GM19455 (cell line): ENCODE data around the gene LENG9.
"Not testable (repeated sequence)": the region's sequence is repeated elsewhere in the genome, so short reads cannot be mapped to it uniquely, and the experiment has no call there.

ENCODE experiments used
- ATAC-seq: cut with Tn5 transposase; IDR thresholded peaks from one replicate; pipeline ENCODE4 v1.9.1; 2021; ENCODE audit not compliant: unreplicated experiment

LENG9 gene

DNA sequence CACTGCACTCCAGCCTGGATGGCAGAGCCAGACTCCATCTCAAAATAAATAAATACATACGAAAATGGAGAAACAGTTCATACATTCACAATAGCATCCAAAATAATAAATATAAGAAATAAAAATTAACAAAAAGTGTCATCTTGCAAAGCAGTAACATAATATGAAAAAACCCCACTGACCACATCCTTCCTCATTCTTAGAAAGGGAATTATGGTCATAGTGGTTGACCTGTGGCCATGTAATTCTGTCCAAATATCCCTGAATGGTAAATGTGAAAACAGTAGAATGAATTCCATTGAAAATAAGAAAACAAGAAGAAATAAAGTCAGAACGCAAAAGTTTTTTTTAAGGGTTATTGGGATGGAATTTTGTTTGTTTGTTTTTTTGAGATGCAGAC, 16.5 kb upstream of the LENG9 start:
- no peak for ATAC-seq

DNA sequence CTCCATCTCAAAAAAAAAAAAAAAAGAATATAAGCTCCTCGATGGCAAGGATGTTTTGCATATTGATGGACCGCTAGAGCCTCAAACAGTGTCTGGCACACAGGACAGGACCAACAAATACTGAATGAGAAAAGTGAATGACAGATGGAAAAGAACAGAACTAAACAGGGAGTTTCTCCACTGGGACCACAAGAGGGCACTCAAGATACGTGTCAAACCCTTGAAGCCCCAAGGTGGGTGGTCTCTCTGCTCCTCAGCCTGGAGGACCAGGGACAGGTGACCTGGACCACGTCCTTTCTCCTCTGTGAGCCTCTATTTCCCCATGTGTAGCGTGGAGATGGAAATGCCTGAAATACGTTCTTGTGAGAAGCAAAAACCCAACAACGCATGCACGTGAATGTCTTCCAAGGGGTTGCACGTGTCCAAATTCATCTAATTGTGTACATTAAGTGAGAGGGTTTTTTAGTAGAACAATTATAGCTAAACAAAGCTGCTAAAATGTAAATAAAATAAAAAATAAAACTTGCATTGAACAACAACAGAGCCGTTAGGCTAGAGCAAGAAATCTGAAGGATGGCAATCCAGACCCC, 15.2 kb upstream of the LENG9 start:
- ATAC-seq: no peak

GRCh38 chr19:54477650-54478049, 14.1 kb upstream of the LENG9 start:
- no peak for ATAC-seq

DNA sequence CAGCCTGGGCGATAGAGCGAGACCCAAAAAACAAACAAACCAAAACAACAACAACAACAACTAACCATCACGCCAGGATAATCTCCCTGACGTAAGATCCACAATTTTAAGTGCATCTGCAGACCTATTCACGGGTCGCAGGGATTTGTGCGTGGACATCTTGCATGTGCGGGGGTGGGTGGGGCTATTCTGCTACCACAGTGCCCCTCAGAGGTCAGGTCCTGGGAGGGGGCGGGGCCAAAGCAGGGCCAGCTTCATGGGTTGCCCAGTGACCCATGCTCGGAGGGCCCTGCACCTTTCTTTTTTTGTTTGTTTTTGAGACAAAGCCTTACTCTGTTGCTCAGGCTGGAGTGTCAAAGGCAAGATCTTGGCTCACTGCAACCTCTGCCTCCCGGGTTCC, 12.1 kb upstream of the LENG9 start:
- no peak for ATAC-seq

GRCh38 chr19:54473892-54474372, 10.4 kb upstream of the LENG9 start:
- ATAC-seq: no peak

GRCh38 chr19:54473071-54473891, 9.7 kb upstream of the LENG9 start, which contains the start of gene CDC42EP5:
TSS of gene CDC42EP5 (minus strand) at chr19:54473296. CDS start at chr19:54465547, 7,749 bp downstream.
- ATAC-seq: no peak

- ATAC-seq: no peak
These were observed 7.6 kb upstream of the LENG9 start for GRCh38 chr19:54470991-54471782.

- ATAC-seq: no peak
These were observed 6.8 kb upstream of the LENG9 start for GRCh38 chr19:54470276-54470887.

- no peak for ATAC-seq
These were observed 5.9 kb upstream of the LENG9 start for GRCh38 chr19:54469496-54469934.

- not testable (repeated sequence) for ATAC-seq
These were observed 2.5 kb upstream of the LENG9 start for GRCh38 chr19:54466110-54466480.

- ATAC-seq: no peak
These were observed 2.0 kb upstream of the LENG9 start for GRCh38 chr19:54465426-54466109.

DNA sequence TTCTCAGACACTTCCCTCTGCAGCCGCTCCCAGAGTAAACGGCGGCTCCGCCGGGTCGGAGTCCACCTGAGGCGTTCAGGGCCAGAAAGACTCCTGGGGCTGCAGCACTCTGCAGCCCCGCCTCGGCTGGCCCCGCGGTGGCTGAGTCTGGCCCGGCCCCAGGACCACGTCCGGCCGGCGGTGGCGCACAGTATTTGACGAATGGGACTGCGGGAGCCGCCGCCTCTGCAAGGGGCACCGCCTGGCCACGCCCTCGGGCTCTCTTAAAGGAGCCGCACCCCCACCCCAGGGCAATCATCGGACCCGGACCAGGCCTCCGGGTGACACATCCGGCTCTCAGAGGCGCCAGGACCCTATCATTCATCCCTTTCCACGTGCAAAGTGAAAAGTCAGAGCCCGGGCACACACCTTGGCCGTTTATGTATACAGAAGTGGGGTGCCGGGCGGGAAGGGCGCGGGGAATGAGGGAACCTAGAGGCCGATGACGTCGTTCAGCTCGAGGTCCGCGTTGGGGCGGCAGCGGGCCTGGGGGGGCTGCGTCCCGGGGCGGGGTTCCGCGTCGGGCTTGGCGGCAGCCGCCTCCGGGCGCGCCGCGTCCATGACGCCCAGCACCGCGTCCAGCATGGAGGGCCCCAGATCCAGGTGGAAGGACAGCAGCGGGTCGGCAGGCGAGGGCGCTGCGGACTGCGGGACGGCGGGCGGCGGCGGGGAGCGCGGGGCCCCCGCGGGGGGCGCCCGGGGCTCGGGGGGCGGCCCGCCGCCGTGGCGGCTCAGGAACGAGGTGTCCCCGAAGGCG, 1.2 kb upstream of the LENG9 start:
- ATAC-seq: peak; percentile 40

- peak; percentile 36 for ATAC-seq
These were observed 559 bp upstream of the LENG9 start for GRCh38 chr19:54464044-54464629.

GRCh38 chr19:54462655-54463530, 685 bp downstream of the LENG9 start:
- ATAC-seq: peak; percentile 12

DNA sequence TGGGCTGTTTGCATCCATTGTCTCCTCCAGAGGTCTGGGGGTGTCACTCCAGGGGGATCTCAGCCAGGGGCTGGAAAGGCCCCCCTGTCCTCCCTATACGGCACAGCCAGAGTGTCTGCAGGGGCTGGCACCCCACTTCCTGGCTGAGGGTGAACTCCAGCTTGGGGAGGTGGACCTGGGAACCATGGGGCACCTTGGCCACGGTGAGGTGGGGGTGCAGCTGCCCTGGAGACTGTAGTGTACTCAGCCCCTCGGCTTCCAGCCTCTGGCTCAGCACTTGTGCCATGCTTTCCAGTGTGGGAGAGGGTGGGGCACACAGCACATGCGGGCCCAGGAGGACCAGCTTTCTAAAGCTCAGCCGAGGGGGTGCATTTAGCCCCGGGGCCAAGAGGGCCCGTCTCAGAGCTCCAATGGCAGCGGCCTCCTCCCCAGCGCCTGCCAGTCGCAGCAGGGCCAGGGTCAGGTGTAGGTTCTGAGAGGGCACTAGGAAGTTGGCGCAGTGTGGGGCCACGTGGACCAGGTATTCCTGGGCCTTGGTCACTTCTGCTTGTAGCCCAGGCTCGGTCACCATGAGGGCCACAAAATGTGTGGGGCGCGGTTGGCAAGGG, 1.4 kb downstream of the LENG9 start:
- no peak for ATAC-seq

- no peak for ATAC-seq
These were observed 2.0 kb downstream of the LENG9 start for GRCh38 chr19:54461613-54462012.

GRCh38 chr19:54461210-54461609, 2.4 kb downstream of the LENG9 start:
- no peak for ATAC-seq
